Tibial nerve (tissue), 4 donors: ENCODE measurements around the gene CEP95. TPM values are rescaled to one million over a fixed set of nuclear protein-coding genes. Genes with fewer than 3 reads are reported as not detected.

ENCODE experiments used
- DNase-seq, 2 donors: peaks; one replicate each; pipeline ENCODE4 v3.0.0-alpha.2; 2019; ENCODE audit warnings: low spot score in 2 of 2
- H3K27ac ChIP-seq, 4 donors: fragments of 200-600 bp; sonication (generic) in 3 of 4; one replicate each; pipeline ENCODE4 v1.5.1; 2017 to 2019; ENCODE audit warnings: mild to moderate bottlenecking in 1 of 4
- H3K27me3 ChIP-seq, 2 donors: fragments of 200-600 bp; sonication (generic) in 1 of 2; one replicate each; pipeline versions ENCODE4 v1.5.1 to v1.6.0; 2017 to 2019
- H3K36me3 ChIP-seq, 3 donors: fragments of 200-600 bp; sonication (generic); one replicate each; pipeline ENCODE4 v1.5.1; 2018 to 2019
- H3K4me1 ChIP-seq, 4 donors: fragments of 200-600 bp; sonication (generic) in 3 of 4; one replicate each; pipeline ENCODE4 v1.5.1; 2017 to 2019
- H3K4me3 ChIP-seq, 4 donors: fragments of 200-600 bp; sonication (generic) in 3 of 4; one replicate each; pipeline ENCODE4 v1.5.1; 2017 to 2019; ENCODE audit warnings: mild to moderate bottlenecking in 1 of 4, moderate library complexity in 1 of 4
- H3K9me3 ChIP-seq, 4 donors: fragments of 200-600 bp; sonication (generic) in 3 of 4; one replicate each; pipeline ENCODE4 v1.5.1; 2017 to 2019
- EP300 ChIP-seq, 2 donors: sonication (generic); formaldehyde crosslinking; IDR thresholded peaks; one replicate each; pipeline ENCODE4 v1.6.1; 2017; ENCODE audit warnings: antibody characterized with exemption in 2 of 2, mild to moderate bottlenecking in 1 of 2
- POLR2A ChIP-seq, 2 donors: fragments of 450-650 bp; IDR thresholded peaks; one replicate each; pipeline ENCODE4 v1.6.1; 2017; ENCODE audit warnings: antibody characterized with exemption in 2 of 2, mild to moderate bottlenecking in 2 of 2, moderate library complexity in 2 of 2
- WGBS, 2 donors: methylation state at CpG; one replicate each; pipeline ENCODE4 v1.1.5; 2018; 5-methylcytosine and 5-hydroxymethylcytosine counted together
- total RNA-seq, 4 donors: library from RNA; depleted of rRNA; stranded (reverse); fragments of >200 nt; gene quantifications; one replicate each; pipeline ENCODE4 v1.1.0, GENCODE V29; 2016
- TF ChIP-seq, protein P1 (sequence below), 5 experiments: fragments of 200-600 bp in 3 of 5; fragments of 450-650 bp in 2 of 5; sonication (generic) in 3 of 5; IDR thresholded peaks; one replicate each; pipeline ENCODE4 v1.5.1; 2016 to 2019; ENCODE audit warnings: antibody characterized with exemption in 5 of 5, mild to moderate bottlenecking in 3 of 5, moderate library complexity in 2 of 5

CEP95 gene
- total RNA-seq, 4 donors from 2014 or later, result 45.7 to 73.9 (median 59.3) TPM

- Histone ChIP-seq H3K27me3 (no peaks in the 10 kb centered on the region), H3K27ac (peak overlapping the region in 1 of 4 donors; percentile 25), H3K4me1 (no peaks in the 10 kb centered on the region), H3K36me3 (peaks cover 2 to 100% (median 34%) of the 10 kb centered on the region in 3 donors), H3K4me3 (no peak overlapping the region), H3K9me3 (no peaks in the 10 kb centered on the region)
- 70 to 80% methylated on average over 5 of the region's 5 CpGs for WGBS, 2 donors
- TF ChIP-seq, protein P1, sequence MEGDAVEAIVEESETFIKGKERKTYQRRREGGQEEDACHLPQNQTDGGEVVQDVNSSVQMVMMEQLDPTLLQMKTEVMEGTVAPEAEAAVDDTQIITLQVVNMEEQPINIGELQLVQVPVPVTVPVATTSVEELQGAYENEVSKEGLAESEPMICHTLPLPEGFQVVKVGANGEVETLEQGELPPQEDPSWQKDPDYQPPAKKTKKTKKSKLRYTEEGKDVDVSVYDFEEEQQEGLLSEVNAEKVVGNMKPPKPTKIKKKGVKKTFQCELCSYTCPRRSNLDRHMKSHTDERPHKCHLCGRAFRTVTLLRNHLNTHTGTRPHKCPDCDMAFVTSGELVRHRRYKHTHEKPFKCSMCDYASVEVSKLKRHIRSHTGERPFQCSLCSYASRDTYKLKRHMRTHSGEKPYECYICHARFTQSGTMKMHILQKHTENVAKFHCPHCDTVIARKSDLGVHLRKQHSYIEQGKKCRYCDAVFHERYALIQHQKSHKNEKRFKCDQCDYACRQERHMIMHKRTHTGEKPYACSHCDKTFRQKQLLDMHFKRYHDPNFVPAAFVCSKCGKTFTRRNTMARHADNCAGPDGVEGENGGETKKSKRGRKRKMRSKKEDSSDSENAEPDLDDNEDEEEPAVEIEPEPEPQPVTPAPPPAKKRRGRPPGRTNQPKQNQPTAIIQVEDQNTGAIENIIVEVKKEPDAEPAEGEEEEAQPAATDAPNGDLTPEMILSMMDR (IDR thresholded peaks at IDR 0.05), result no peak
- TF ChIP-seq POLR2A (IDR thresholded peaks at IDR 0.05), result no peak
- no peak for TF ChIP-seq EP300 (IDR thresholded peaks at IDR 0.05)
- no peak for DNase-seq
Measured at GRCh38 chr17:64531955-64532371, 25.2 kb downstream of the CEP95 start.

GRCh38 chr17:64532409-64532808 is 25.6 kb downstream of the CEP95 start:
- no peak for TF ChIP-seq POLR2A (IDR thresholded peaks at IDR 0.05)
- TF ChIP-seq, protein P1 (IDR thresholded peaks at IDR 0.05), result no peak
- no peak for TF ChIP-seq EP300 (IDR thresholded peaks at IDR 0.05)
- WGBS, 2 donors, result 89 to 93% methylated on average over 5 of the region's 5 CpGs
- Histone ChIP-seq H3K36me3 (peaks cover 2 to 100% (median 38%) of the 10 kb centered on the region in 3 donors), H3K27ac (peak overlapping the region in 1 of 4 donors; percentile 25), H3K4me1 (no peaks in the 10 kb centered on the region), H3K27me3 (no peaks in the 10 kb centered on the region), H3K4me3 (no peak overlapping the region), H3K9me3 (no peaks in the 10 kb centered on the region)
- no peak for DNase-seq

GRCh38 chr17:64533784-64534183 is 27.0 kb downstream of the CEP95 start:
- H3K36me3 ChIP-seq, result peaks cover 2 to 100% (median 35%) of the 10 kb centered on the region in 3 donors
- no peak for TF ChIP-seq POLR2A (IDR thresholded peaks at IDR 0.05)
- TF ChIP-seq EP300 (IDR thresholded peaks at IDR 0.05), result no peak
- TF ChIP-seq, protein P1 (IDR thresholded peaks at IDR 0.05), result no peak
- no peaks in the 10 kb centered on the region for H3K4me1 ChIP-seq
- H3K4me3 ChIP-seq, result no peak overlapping the region
- no peaks in the 10 kb centered on the region for H3K27me3 ChIP-seq
- 81 to 95% methylated on average over 2 of the region's 2 CpGs for WGBS, 2 donors
- no peaks in the 10 kb centered on the region for H3K9me3 ChIP-seq
- H3K27ac ChIP-seq, result no peak overlapping the region
- no peak for DNase-seq

DNA sequence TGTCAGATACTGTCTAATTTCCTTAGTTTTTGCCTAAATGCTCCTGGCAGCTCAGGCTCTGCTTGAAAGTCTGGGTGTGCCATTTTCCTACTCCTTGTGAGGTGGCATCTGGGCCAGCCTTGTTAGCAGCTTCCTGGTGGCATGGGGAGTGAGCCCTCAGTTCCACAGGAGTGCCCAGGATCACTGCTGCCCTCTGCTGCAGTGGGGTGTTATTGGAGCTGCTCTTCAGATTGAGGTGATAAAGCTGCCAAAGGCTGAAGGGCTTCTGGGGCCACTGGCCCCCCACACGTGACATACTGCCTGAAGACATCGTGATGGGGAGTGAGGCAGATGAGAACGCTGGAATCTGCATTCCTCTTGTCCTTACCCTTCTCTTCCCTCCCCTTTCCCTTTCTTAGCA is 27.4 kb downstream of the CEP95 start:
- H3K27me3 ChIP-seq, result no peaks in the 10 kb centered on the region
- peaks cover 2 to 100% (median 31%) of the 10 kb centered on the region in 3 donors for H3K36me3 ChIP-seq
- H3K4me1 ChIP-seq, result no peaks in the 10 kb centered on the region
- H3K4me3 ChIP-seq, result no peak overlapping the region
- H3K9me3 ChIP-seq, result no peaks in the 10 kb centered on the region
- TF ChIP-seq POLR2A (IDR thresholded peaks at IDR 0.05) (no peak), EP300 (IDR thresholded peaks at IDR 0.05) (no peak)
- TF ChIP-seq, protein P1 (IDR thresholded peaks at IDR 0.05), result no peak
- DNase-seq, result no peak
- WGBS, 2 donors, result 69 to 78% methylated on average over 3 of the region's 3 CpGs
- H3K27ac ChIP-seq, result no peak overlapping the region

DNA sequence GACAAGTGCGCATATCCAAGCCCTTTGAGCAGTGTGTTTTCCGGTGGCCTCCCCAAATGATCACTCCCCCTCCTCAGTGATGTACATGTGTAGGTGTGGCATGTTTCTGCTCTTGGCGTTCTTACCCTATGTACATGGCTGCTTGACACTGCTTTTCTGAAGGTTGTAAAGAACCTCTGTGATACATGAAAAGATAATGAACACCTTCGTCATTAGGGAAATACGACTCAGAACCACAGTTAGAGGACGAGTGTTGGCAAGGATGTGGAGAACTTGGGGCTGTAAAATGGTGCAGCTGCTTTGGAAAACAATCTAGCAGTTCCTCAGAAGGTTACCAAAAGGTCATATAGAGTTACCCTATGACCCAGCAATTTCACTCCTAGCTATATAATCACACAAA is 28.6 kb downstream of the CEP95 start:
- TF ChIP-seq EP300 (IDR thresholded peaks at IDR 0.05) (no peak), POLR2A (IDR thresholded peaks at IDR 0.05) (no peak)
- TF ChIP-seq, protein P1 (IDR thresholded peaks at IDR 0.05), result no peak
- Histone ChIP-seq H3K36me3 (peaks cover 2 to 100% (median 23%) of the 10 kb centered on the region in 3 donors), H3K4me1 (no peaks in the 10 kb centered on the region), H3K27ac (peak overlapping the region in 1 of 4 donors; percentile 41), H3K9me3 (no peaks in the 10 kb centered on the region), H3K4me3 (no peak overlapping the region), H3K27me3 (no peaks in the 10 kb centered on the region)
- DNase-seq, result no peak
- 54 to 66% methylated on average over 6 of the region's 6 CpGs for WGBS, 2 donors
